LHCN-M2 (cell line): ENCODE data around the gene MT1H. TPM values are rescaled to one million over a fixed set of nuclear protein-coding genes. Genes with fewer than 3 reads are reported as not detected.
A peak's percentile ranks its signal among the peaks of the same experiment; 100 is the strongest.

Experiments used
- DNase-seq: peaks from one replicate; pipeline ENCODE4 v3.0.0-alpha.2; 2012; ENCODE audit warnings: low read depth
- total RNA-seq: library from RNA; depleted of rRNA; stranded (reverse); fragments of >200 nt; gene quantifications from 2 replicates; pipeline ENCODE4 v1.2.3, GENCODE V29; 2014

Gene MT1H
- total RNA-seq, 1 experiment from 2014 or later = not detected

DNA sequence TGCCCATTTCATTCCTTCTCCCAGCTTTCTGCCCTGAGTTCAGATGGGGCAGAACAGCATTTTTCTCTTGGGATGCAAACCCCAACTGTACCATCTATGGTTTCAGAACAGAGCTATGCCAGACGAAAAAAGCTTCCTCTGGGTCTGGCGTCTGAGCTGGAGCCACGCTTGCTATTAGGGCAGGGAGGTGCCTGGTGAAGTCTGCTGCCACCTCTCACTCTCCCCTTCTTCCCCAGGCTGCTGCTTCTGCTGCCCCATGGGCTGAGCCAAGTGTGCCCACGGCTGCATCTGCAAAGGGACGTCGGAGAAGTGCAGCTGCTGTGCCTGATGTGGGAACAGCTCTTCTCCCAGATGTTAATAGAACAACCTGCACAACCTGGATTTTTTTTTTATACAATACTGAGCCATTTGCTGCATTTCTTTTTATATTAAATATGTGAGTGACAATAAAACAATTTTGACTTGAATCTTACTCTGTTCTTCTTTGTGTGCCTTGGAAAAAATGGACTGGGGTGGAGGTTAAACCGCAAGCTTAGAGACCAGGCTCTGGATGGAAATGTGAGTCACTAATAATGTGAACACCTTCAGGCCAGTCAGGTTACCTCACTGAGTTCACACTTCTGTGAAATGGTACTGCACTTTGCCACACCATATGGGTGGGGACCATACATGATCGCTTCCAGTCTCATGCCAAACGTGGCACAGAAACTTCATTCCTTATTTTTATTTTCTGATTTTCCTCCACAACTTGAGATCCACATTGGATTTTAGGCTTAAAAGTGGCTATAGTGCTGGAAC lies 32.8 kb upstream of the MT1H start:
- DNase-seq = no peak

DNA sequence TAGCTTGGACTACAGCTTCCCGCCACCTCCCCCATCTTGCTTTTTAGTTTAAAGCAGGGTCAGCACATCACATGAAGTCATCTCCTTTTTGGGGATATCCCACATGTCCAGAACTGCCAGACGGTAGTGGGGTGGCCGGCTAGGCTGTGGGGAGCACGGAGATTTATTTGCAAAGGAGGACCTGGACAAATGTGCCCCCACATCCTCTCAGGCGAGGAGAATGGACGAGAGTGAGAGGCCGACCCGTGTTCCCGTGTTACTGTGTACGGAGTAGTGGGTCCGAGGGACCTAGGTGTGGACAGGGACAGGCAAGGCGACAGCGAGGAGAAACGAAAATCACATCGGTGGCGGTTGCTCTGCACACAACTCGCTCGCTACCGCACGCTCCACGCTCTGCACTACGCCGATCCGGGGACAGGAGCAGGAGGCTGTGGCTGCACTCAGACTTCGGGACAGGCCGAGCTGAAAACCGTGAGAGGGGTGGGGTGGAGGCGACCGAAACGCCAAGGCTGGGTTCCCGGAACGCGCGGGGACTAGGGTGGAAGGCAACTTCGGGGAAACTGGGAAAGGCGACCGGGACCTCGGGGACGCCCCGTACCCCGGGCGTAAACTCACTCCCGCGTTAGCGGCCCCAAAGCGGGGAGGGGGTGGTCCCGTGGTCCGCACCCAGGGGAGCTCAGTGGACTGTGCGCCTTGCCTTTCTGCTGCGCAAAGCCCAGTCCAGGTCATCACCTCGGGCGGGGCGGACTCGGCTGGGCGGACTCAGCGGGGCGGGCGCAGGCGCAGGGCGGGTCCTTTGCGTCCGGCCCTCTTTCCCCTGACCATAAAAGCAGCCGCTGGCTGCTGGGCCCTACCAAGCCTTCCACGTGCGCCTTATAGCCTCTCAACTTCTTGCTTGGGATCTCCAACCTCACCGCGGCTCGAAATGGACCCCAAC lies 31.5 kb upstream of the MT1H start, which contains the start of gene MT1A:
Gene MT1A (plus strand): TSS at position 853 of the 937 bp plus-strand sequence. CDS start 73 bp downstream, at position 926.
- no peak for DNase-seq

DNA sequence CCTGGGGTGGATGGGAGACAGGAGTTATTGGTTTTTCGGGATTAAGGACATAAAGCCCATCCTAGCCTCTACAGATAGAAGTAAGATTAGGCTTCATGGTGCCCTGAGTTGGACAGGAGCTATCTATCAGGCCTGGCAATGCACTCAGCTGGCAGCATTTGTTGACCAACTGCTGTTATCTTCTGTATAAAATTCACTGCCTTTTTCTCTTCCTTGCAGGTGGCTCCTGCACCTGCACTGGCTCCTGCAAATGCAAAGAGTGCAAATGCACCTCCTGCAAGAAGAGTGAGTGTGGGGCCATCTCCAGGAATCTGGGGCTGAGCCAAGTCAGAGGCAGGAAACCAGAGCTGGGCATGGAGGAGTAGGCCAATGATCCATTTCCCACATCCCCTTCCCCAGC lies 30.6 kb upstream of the MT1H start:
- DNase-seq = no peak

DNA sequence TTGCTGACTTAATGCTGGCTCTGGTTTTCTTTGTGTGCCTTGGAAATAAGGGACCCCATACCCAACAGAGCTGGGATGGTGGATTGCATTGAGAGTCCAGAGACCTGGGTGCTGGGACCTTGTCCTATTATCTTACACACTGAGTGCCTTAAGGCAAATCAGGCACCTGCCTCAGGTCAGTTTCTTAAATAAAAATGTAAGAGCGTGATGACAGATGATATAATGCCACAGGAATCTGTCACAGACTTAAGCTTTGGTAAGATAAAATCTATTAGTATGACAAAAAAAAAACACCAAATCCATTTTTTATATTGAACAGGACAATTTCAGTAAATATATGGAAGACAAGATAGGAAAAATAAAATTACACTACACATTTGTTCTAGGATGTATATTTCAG lies 29.5 kb upstream of the MT1H start:
- DNase-seq = no peak

DNA sequence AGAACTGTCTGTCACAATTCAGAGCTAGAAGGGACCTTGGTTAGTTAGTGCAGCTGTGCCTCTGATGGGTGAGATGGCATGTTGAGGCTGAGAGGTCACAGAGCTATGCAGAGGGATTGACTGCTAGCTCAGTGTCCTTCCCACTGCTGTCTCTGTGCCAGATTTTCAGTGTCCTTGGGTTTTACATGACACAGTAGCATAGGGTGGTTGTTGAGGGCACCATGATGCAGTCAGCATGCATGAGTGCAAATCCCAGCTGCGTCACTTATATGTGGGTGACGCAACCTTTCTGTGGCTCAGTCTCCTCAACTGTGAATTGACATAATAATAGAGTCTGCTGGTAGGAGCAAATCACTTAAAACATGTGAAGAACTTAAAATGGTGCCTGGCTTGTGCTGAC lies 28.4 kb upstream of the MT1H start:
- DNase-seq = no peak

DNA sequence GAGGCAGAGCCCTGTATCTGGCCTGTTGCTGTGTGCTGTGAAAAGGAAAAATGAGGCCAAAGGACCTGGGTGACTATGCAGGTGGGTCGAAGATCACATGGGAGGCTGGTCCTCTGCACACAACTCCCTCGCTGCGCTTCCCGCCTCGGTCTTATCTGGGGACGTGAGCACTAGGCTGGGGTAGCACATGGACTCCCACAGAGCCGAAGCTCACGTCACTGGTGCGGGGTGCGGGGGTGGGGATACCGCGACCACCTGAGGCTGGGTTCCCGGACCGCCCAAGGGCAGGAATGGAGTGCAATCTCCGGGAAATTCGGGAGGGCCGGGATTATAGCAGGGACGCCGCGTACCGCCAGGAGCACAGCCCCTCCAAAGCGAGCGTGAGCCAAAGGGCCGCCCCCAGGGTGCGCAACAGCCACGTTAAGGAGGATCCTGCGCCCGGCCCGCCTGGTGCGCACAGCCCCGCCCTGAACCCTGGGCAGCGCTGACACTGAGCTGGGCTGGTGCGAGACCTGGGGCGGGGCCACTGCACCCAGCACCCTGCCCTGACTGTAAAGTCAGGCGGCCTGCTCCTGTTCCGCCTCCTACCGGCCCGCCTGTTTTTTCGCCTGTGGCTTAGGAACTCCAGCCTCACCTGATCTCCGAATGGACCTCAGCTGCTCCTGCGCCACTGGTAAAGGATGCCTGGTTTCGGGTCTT lies 26.4 kb upstream of the MT1H start:
- DNase-seq = peak; percentile 36

DNA sequence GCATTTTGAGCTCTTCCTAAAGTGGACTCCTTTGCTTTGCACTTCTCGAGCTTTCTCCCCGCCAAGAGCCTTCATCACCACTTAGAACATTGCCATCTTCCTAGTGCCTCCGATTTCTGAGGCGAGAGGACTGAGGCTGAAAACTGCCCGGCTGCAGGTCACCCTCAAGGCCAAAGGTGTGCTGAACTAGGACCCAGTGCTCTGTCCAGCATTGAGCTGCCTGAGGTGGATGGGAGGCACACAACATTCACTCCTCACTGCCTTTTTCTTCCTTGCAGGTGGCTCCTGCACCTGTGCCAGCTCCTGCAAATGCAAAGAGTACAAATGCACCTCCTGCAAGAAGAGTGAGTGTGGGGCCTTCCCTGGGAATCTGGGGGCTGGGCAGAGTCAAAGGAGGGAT lies 25.8 kb upstream of the MT1H start:
- DNase-seq = no peak

DNA sequence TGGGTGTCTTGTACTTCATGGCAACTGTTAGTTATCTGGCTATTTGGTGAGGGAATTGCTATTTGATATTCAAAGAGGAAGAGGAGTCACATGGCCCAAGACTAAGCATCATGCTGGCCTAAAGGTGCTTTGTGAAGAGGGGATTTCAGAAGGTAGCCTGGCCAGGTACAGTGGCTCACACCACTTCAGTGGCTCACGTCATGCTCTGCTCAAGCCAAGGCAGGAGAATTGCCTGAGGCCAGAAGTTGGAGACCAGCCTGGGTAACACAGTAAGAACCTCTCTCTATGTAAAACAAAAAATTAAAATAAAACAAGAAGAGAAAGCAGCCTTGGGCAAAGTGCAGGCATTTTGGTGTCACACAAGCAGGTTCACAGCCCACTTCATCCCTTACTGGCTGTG lies 24.3 kb upstream of the MT1H start:
- no peak for DNase-seq

DNA sequence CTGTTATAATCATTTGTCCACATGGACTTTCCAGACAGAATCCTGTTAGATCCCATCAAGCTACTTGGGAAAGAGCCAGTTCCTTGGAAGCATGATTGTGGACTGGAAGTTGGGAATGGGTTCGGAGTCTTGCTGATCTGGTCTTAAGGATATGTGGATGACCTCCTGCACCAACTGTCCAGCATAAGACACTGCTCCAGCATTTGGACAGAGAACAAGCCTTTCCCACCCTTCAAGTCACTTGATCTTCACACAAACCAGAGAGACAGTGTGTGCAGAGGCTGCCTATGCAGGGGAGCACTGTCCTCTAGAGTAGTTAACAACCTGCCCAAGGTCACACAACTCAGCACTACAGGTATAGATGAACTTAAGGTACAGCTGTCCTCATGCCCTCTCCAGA lies 23.8 kb upstream of the MT1H start:
- no peak for DNase-seq

DNA sequence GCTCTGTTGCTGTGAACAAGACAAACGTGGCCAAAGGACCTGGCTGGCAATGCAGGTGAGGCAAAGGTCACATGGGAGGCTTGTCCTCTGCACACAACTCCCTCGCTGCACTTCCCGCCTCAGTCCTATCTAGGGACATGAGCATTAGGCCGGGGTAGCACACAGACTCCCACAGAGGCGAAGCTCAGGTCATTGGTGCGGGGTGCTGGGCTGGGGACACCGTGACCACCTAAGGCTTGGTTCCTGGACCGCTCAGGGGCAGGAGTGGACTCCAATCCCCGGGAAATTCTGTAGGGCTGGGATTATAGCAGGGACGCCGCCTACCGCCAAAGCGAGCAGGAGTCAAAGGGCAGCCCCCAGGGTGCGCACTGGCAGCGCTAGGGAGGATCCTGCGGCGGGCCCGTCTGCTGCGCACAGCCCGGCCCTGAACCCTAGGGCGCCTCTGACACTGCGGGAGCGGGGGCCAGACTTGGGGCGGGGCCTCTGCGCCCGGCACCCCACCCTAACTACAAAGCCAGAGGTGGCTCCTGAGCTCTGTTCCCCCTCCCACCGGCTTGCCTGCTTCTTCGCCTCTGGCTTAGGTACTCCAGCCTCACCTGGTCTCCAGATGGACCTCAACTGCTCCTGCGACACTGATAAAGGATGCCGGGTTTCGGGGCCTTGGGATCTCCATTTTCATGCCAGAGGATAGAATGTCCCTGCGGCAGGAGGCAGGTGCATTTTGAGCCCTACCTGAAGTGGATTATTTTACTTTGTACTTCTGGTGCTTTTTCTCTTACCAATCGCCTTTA lies 21.8 kb upstream of the MT1H start:
- DNase-seq = no peak

DNA sequence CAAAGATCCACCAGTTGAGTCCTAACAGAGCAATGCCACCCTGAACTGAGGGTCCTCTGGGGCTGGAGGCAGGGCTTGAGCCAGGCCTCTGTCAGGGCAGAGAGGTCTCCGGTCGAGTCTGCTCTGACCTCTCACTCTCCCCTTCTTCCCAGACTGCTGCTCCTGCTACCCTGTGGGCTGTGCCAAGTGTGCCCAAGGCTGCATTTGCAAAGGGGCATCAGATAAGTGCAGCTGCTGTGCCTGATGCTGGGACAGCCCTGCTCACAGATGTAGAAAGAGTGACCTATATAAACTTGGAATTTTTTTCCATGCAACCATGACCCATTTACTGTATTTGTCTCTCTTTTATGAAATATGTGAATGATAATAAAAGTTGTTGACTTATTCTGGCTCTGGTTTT lies 20.3 kb upstream of the MT1H start:
- DNase-seq = no peak

DNA sequence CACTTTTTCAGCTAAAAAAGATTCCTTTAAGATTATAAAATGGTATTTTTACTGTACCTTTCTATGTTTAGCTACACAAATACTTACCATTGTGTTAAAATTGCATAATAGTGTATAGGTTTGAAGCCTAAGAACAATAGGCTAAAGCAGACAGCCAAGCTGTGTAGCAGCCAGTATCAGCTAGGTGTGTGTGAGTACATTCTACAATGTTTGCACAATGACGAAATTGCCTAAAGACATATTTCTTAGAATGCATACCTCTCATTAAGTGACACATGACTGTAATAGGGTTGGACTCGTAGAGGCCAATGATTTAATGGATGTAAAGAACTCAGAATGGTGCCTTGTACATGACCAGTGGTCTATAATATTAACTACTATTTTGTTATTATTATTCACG lies 19.8 kb upstream of the MT1H start:
- DNase-seq = no peak

DNA sequence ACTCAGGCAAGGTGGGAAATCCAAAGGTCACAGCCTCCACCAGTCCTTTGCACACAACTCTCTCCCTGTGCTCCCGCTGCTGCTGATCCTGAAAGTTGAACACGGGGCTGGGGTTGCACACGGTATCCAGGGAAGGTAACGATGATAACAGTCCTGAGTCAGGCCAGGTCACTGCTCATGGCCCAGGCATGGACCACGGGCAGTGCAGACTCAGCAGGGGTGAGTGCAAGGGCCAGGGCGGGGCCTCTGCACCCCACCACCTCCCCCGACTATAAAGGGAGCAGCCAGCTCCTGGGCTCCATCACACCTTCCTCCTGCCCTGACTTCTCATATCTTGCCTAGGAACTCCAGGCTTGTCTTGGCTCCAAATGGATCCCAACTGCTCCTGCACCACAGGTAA lies 18.0 kb upstream of the MT1H start, which contains the start of gene MT1B:
Gene MT1B (plus strand): TSS at position 301 of the 400 bp plus-strand sequence. CDS start 68 bp downstream, at position 369.
- DNase-seq = no peak

DNA sequence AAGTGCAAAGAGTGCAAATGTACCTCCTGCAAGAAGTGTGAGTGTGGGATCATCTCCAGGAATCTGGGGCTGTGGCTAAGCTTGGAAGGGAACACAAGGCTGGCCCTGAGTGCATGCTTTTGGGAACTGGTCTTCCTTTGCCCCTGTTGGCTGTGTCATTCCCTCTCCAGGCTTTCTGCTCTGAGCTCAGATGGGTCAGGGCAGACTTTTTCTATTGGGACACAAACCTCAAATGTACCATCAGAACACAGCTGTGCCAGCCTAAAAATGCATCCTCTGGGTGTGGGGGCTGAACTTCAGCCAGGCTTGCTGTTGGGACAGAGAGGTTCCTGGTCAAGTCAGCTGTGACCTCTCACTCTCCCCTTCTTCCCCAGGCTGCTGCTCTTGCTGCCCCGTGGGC lies 17.0 kb upstream of the MT1H start:
- DNase-seq = no peak

DNA sequence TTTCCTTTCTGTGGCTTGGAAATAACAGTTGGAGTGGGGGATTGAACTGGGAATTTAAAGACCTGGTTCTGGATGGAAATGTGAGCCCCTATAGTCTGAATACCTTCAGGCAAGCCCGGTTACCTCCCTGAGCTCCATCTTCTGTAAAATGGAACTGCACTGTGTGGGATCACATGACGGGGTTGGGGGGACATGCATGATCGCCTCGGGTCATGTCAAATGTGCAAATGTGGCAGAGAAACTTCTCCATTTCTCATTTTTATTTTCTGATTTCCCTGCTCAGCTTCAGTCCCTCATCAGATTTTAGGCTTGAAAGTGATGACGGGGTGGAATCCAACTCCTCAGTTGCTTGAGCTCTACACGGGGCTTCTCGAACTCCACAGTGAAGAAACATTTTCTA lies 16.4 kb upstream of the MT1H start:
- no peak for DNase-seq

DNA sequence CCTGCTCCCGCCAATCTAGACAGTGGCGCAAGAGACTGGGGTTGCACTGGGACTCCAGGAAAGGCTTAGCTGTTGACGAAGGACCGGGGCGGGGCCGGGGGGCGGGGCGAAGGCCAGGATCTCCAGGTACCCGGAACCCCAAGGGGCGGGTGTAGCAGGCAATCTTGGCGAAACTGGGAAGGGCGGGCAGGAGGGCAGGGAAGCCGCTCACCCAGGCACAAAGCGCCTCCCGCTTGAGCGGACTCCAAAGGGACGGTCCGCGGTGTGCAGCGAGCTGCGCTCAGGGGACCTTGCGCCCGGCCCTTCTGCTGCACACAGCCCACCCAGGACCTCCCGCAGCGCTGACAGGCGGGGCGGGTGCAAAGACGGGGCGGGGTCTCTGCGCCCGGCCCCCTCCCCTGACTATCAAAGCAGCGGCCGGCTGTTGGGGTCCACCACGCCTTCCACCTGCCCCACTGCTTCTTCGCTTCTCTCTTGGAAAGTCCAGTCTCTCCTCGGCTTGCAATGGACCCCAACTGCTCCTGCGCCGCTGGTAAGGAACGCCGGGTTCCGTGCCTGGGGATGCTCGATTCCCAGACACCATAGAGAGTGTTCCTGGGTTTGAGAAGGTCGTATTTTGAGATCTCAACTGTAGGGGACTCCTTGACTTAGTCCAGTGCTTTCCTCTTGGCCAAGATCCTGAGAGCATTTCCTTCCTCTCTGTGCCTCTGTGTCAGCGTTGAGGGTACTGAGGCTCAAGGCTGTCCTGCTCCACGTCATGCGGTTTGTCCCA lies 11.9 kb upstream of the MT1H start, which contains the start of gene MT1F:
Gene MT1F (plus strand): TSS at position 405 of the 772 bp plus-strand sequence. CDS start 100 bp downstream, at position 505.
- no peak for DNase-seq

DNA sequence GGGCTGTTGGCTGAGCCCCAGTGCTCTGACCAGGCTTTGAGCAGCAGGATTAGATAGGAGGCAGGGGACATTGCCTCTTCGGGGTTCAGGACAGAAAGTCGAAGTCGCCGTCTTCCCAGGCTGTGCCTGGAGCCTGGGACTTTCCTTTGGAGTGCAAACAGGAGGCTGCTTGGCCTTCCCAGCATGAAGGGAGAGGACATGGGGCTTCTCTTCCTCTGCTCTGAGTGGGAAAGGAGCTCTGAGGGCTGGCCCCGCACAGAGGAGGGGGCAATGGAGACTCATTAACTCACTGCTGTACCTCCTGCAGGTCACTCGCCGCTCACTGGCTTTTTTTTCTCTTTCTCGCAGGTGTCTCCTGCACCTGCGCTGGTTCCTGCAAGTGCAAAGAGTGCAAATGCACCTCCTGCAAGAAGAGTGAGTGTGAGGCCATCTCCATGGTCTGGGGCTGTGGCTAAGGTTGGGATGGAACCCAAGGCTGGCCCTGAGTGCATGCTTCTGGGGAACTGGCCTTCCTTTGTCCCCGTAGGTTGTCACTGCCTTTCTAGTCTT lies 11.2 kb upstream of the MT1H start:
- DNase-seq = no peak

DNA sequence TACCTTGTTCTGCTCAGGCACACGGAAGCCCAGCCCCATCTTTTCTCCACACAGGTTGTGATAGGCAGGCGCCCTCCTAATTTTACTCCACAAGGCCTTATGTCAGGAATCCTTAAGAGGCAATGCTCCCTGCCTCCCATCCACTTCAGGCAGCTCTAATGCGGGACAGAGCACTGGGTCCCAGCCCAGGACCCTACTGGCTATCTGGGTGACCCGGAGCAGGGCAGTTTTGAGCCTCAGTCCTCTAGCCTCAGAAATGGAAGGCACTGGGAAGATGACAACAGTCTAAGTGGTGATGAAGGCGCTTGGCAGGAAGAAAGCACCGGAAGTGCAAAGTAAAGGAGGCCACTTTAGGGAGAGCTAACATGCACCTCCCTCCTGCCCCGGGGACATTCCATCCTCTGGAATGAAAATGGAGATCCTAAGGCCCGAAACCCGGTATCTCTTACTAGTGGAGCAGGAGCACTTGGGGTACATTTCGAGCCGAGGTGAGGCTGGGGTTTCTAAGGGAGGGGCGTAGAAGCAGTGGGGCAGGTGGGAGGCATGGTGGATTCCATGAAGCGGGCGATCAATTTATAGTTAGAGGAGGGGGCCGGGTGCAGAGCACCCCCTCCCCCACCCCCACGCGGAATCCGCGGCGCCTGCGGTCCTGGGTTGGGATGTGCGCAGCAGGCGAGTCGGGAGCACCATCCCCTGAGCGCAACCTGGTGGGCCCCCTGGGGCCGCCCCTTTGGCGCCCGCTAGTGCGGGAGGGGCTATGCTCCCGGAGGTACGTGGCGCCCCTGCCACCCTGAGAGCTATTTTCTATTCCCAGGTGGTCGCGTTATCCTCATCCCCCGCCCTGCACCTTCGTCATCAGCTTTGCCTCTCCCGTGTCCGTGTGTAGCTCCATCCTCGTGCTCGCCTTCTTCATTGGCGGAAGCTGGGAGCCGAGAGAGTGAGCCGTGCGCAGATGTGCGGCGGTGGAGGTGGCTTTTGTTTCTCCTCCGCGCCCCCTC lies 7.0 kb upstream of the MT1H start:
- DNase-seq = no peak

DNA sequence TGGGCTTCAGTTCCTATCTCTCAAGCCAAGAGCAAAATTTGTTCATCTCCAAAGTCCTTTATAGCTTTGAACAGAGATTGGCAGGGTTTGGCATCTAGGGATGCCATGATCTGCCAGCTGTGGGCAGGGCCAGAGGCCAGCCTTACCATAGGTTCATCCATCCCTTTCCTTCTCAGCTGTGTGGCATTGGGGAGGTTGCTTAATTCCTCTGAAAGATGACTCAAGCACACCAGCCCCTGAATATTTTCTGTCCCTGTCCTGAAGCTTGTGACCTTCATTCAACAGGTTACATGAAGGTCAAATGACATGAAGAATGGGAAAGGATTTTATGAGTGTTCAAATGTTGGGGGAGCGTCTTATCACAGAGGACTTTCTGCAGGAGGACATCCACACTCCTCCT lies 5.1 kb upstream of the MT1H start:
- DNase-seq = no peak
